Measurements from ENCODE around the gene RING1. TPM values are rescaled to one million over a fixed set of nuclear protein-coding genes. Genes with fewer than 3 reads are reported as not detected.

Gene RING1
- total RNA-seq, 1 donor: 11.4 TPM

- Histone ChIP-seq H3K9me3 (ENCODE audit: low read depth, low read length) (no peaks in the 10 kb centered on the region), H3K4me3 (ENCODE audit: low read length) (peak overlapping the region; percentile 61), H3K4me1 (ENCODE audit: insufficient read depth, low read length) (peaks cover 42% of the 10 kb centered on the region), H3K27me3 (ENCODE audit: insufficient read depth, low read length) (no peaks in the 10 kb centered on the region)
Measured at GRCh38 chr6:33205191-33206026, 2.9 kb upstream of the RING1 start.

- no peaks in the 10 kb centered on the region for H3K27me3 ChIP-seq (ENCODE audit: insufficient read depth, low read length)
- H3K4me1 ChIP-seq (ENCODE audit: insufficient read depth, low read length): peaks cover 39% of the 10 kb centered on the region
- no peak overlapping the region for H3K4me3 ChIP-seq (ENCODE audit: low read length)
- no peaks in the 10 kb centered on the region for H3K9me3 ChIP-seq (ENCODE audit: low read depth, low read length)
Measured at GRCh38 chr6:33206027-33206863, 2.1 kb upstream of the RING1 start.

GRCh38 chr6:33206864-33207551 is 1.3 kb upstream of the RING1 start:
- no peak overlapping the region for H3K4me3 ChIP-seq (ENCODE audit: low read length)
- peaks cover 31% of the 10 kb centered on the region for H3K4me1 ChIP-seq (ENCODE audit: insufficient read depth, low read length)
- no peaks in the 10 kb centered on the region for H3K9me3 ChIP-seq (ENCODE audit: low read depth, low read length)
- H3K27me3 ChIP-seq (ENCODE audit: insufficient read depth, low read length): no peaks in the 10 kb centered on the region

DNA sequence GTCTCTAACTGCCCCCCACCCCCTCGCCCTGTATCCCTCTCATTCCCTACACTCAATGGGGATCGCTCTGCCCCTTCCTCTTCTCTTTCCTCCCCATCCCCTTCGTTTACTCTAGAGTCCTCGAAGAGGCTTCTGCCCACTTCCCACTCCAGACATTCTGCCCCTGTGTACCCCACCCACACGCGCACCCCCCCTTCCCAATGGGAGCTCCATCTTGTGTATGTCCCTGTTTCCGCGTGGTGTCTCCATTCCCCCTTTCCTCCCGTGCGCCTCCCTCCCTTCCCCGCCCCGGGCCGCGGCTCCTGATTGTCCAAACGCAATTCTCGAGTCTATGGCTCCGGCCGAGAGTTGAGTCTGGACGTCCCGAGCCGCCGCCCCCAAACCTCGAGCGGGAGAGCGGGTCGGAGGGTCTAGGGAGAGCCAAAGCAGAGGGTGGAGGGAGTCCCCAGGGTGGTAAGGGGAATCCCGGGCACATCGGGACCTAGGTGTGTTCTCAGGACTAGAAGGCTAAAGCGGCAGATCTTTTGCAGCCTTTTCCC is 679 bp upstream of the RING1 start:
- H3K27me3 ChIP-seq (ENCODE audit: insufficient read depth, low read length): peaks cover 2% of the 10 kb centered on the region
- peaks cover 31% of the 10 kb centered on the region for H3K4me1 ChIP-seq (ENCODE audit: insufficient read depth, low read length)
- H3K4me3 ChIP-seq (ENCODE audit: low read length): peak overlapping the region; percentile 80
- no peaks in the 10 kb centered on the region for H3K9me3 ChIP-seq (ENCODE audit: low read depth, low read length)

GRCh38 chr6:33209856-33210255 is 1.6 kb downstream of the RING1 start:
- H3K27me3 ChIP-seq (ENCODE audit: insufficient read depth, low read length): peaks cover 12% of the 10 kb centered on the region
- H3K9me3 ChIP-seq (ENCODE audit: low read depth, low read length): no peaks in the 10 kb centered on the region
- no peak overlapping the region for H3K4me3 ChIP-seq (ENCODE audit: low read length)
- peaks cover 35% of the 10 kb centered on the region for H3K4me1 ChIP-seq (ENCODE audit: insufficient read depth, low read length)

DNA sequence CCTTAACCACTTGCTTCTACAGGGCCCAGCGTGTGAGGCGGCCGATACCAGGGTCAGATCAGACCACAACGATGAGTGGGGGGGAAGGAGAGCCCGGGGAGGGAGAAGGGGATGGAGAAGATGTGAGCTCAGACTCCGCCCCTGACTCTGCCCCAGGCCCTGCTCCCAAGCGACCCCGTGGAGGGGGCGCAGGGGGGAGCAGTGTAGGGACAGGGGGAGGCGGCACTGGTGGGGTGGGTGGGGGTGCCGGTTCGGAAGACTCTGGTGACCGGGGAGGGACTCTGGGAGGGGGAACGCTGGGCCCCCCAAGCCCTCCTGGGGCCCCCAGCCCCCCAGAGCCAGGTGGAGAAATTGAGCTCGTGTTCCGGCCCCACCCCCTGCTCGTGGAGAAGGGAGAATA is 2.8 kb downstream of the RING1 start:
- Histone ChIP-seq H3K27me3 (ENCODE audit: insufficient read depth, low read length) (peaks cover 12% of the 10 kb centered on the region), H3K9me3 (ENCODE audit: low read depth, low read length) (no peaks in the 10 kb centered on the region), H3K4me1 (ENCODE audit: insufficient read depth, low read length) (peaks cover 29% of the 10 kb centered on the region), H3K4me3 (ENCODE audit: low read length) (no peak overlapping the region)

DNA sequence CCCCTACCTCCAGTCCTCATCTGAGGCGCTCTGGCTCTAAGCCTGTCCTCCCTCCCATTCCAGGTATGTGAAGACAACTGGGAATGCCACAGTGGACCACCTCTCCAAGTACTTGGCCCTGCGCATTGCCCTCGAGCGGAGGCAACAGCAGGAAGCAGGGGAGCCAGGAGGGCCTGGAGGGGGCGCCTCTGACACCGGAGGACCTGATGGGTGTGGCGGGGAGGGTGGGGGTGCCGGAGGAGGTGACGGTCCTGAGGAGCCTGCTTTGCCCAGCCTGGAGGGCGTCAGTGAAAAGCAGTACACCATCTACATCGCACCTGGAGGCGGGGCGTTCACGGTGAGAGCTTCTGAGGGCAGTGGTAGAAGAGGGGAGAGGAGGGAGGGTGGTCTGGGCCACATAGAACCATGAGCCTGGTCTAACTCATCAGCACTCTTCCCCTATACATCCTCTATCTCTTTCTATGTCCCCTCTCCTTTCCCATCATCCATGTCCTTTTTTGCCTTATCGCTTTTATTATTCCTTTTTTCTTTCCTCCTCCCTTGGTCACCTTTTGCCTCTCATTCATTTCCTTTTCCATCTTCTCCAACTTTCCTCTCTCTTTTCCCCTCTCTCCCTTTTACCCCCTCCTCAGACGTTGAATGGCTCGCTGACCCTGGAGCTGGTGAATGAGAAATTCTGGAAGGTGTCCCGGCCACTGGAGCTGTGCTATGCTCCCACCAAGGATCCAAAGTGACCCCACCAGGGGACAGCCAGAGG is 3.5 kb downstream of the RING1 start:
- no peak overlapping the region for H3K4me3 ChIP-seq (ENCODE audit: low read length)
- peaks cover 29% of the 10 kb centered on the region for H3K4me1 ChIP-seq (ENCODE audit: insufficient read depth, low read length)
- no peaks in the 10 kb centered on the region for H3K9me3 ChIP-seq (ENCODE audit: low read depth, low read length)
- peaks cover 12% of the 10 kb centered on the region for H3K27me3 ChIP-seq (ENCODE audit: insufficient read depth, low read length)

DNA sequence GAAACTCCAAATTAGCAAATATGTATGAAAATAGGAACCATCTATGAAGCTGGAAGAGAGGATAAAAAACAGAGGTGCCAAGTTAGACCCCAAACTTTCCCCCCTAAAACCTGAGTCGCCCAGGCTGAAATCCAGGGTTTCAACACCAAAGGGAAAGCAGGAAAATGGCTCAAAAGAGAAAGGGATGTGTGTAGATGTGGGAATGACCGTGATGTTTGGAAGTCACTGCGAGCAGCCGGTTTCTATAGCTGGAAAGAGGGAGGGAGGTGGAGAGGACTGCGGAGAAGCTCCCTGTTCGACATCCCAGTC is 4.5 kb downstream of the RING1 start:
- no peaks in the 10 kb centered on the region for H3K9me3 ChIP-seq (ENCODE audit: low read depth, low read length)
- peaks cover 12% of the 10 kb centered on the region for H3K27me3 ChIP-seq (ENCODE audit: insufficient read depth, low read length)
- no peak overlapping the region for H3K4me3 ChIP-seq (ENCODE audit: low read length)
- H3K4me1 ChIP-seq (ENCODE audit: insufficient read depth, low read length): peaks cover 23% of the 10 kb centered on the region

- H3K9me3 ChIP-seq (ENCODE audit: low read depth, low read length): no peaks in the 10 kb centered on the region
- peaks cover 12% of the 10 kb centered on the region for H3K27me3 ChIP-seq (ENCODE audit: insufficient read depth, low read length)
- H3K4me3 ChIP-seq (ENCODE audit: low read length): no peak overlapping the region
- H3K4me1 ChIP-seq (ENCODE audit: insufficient read depth, low read length): peaks cover 21% of the 10 kb centered on the region
Measured at GRCh38 chr6:33213166-33213988, 5.1 kb downstream of the RING1 start.

- peaks cover 17% of the 10 kb centered on the region for H3K4me1 ChIP-seq (ENCODE audit: insufficient read depth, low read length)
- H3K4me3 ChIP-seq (ENCODE audit: low read length): no peak overlapping the region
- H3K9me3 ChIP-seq (ENCODE audit: low read depth, low read length): no peaks in the 10 kb centered on the region
- H3K27me3 ChIP-seq (ENCODE audit: insufficient read depth, low read length): peaks cover 12% of the 10 kb centered on the region
Measured at GRCh38 chr6:33213989-33214335, 5.7 kb downstream of the RING1 start.

GRCh38 chr6:33215271-33216116 is 7.2 kb downstream of the RING1 start:
- Histone ChIP-seq H3K27me3 (ENCODE audit: insufficient read depth, low read length) (peaks cover 12% of the 10 kb centered on the region), H3K4me1 (ENCODE audit: insufficient read depth, low read length) (peaks cover 16% of the 10 kb centered on the region), H3K4me3 (ENCODE audit: low read length) (no peak overlapping the region), H3K9me3 (ENCODE audit: low read depth, low read length) (no peaks in the 10 kb centered on the region)

DNA sequence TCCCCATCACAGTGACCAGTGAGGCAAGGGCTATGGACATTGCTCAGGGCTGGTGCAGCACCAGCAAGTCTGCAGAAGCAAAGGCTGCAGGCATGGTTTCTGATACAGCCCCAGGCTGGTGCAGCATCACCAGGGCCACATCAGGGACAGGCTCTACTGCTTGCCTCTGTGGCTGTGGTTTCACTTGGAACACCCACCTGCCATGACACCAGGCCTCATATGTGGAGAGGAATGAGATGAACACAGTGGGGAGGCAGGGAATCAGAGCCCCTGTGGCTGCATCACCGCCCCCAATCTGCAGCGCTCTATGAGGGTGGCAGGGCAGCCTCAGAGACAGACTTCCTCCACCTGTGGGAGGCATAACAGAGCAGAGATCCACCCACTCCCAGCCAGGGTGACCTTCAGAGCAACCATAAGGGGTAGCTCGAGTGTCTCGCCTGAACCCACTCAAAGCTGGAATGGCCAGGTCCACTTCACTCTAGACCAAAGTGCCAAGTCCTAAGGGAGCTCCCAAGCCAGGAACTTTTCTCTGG is 7.9 kb downstream of the RING1 start:
- H3K27me3 ChIP-seq (ENCODE audit: insufficient read depth, low read length): peaks cover 12% of the 10 kb centered on the region
- no peak overlapping the region for H3K4me3 ChIP-seq (ENCODE audit: low read length)
- peaks cover 16% of the 10 kb centered on the region for H3K4me1 ChIP-seq (ENCODE audit: insufficient read depth, low read length)

GRCh38 chr6:33217246-33217645 is 8.9 kb downstream of the RING1 start:
- peaks cover 19% of the 10 kb centered on the region for H3K27me3 ChIP-seq (ENCODE audit: insufficient read depth, low read length)
- H3K4me3 ChIP-seq (ENCODE audit: low read length): no peak overlapping the region
- peaks cover 16% of the 10 kb centered on the region for H3K4me1 ChIP-seq (ENCODE audit: insufficient read depth, low read length)
- no peaks in the 10 kb centered on the region for H3K9me3 ChIP-seq (ENCODE audit: low read depth, low read length)

More for the DNA sequence above, 7.9 kb downstream of the RING1 start:
- H3K9me3 ChIP-seq (ENCODE audit: low read depth, low read length): no peaks in the 10 kb centered on the region

Measured in mononuclear cell (primary cell).